ENCODE results near the gene HOXD9.
A peak's percentile ranks its signal among the peaks of the same experiment; 100 is the strongest.

HOXD9 gene

DNA sequence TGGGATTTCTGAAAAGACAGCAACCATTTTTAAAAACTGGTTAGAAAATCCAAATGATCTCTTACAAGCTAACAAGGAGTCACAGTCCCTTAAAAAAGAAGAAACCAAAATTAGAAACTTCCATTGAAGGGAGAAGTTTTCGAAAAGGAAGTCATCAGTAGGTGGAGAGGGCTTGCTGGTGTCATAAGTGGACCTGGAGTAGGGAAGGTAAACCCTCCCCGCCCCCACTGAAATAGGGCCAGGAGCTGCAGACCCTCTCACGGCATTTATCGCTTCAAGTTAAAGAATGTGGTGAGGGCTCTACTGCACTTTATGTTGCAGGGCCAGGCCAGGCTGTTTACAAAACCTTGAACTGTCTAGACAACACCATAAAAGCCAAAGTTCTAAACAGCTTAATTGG lies 12.6 kb upstream of the HOXD9 start:
- H3K27ac ChIP-seq (ENCODE audit: low read depth, low read length): no peak overlapping the region
- no peak overlapping the region for H3K9ac ChIP-seq (ENCODE audit: low read length in 5 of 5)
- peaks cover 0 to 33% (median 16%) of the 10 kb centered on the region in 5 donors for H3K4me1 ChIP-seq (ENCODE audit: control insufficient read depth in 5 of 5, insufficient read depth in 5 of 5, low read length in 5 of 5)

DNA sequence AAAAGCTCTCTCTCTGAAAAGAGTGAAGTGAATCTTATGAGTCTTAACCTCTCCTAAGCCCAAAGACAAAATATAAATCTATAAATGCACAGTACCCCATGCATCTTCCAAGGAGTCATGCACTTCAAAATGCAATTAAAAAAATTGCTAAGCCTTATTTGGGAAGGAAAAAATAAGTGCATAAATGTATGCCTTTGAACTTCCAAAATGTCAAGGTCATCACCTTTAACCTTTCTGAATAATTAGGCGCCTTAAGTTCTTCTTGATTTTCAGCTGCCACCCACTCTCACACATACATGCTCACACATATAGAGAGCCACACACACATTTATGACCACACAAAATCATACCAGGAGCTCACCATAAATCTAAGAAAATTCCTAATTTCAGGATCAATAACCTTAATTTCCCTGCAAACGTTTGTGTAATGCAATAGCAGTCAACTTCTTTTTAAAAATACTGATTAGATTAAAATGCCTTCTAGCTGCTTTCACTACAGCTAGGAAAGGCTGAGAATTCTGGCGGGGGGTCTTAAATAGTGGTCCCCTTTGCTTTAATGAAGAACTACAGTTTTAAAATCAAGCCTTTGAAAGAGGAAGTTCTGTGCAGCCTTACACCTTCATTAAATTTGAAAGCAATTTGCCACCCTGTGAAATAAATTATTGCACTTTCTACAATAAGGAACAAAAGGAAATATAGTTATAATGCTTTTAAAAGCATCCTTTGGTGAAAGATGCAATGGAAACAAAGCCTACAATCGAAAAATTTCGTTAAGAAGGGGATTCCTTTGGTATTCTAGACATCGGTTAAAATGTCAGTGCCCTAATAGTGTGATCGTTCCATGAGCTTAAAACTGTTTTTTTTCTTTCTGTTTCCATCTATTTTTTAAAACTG lies 11.9 kb upstream of the HOXD9 start:
- H3K4me3 ChIP-seq (ENCODE audit: low read depth in 1 of 5, low read length in 5 of 5): peak overlapping the region in 1 of 5 donors; percentile 22
- H3K9me3 ChIP-seq (ENCODE audit: control insufficient read depth in 5 of 5, low read length in 5 of 5): no peaks in the 10 kb centered on the region
- H3K27me3 ChIP-seq (ENCODE audit: control insufficient read depth in 5 of 5, insufficient read depth in 4 of 5, low read length in 5 of 5): peaks cover 73 to 89% (median 82%) of the 10 kb centered on the region in 5 donors
- H3K9ac ChIP-seq (ENCODE audit: low read length in 5 of 5): no peak overlapping the region
- no peaks in the 10 kb centered on the region for H3K36me3 ChIP-seq (ENCODE audit: control insufficient read depth in 5 of 5, insufficient read depth in 5 of 5, low read length in 5 of 5)
- no peak overlapping the region for H3K27ac ChIP-seq (ENCODE audit: low read depth, low read length)
- peaks cover 0 to 29% (median 16%) of the 10 kb centered on the region in 5 donors for H3K4me1 ChIP-seq (ENCODE audit: control insufficient read depth in 5 of 5, insufficient read depth in 5 of 5, low read length in 5 of 5)

More for the DNA sequence above, 12.6 kb upstream of the HOXD9 start:
- peaks cover 76 to 90% (median 85%) of the 10 kb centered on the region in 5 donors for H3K27me3 ChIP-seq (ENCODE audit: control insufficient read depth in 5 of 5, insufficient read depth in 4 of 5, low read length in 5 of 5)
- H3K4me3 ChIP-seq (ENCODE audit: low read depth in 1 of 5, low read length in 5 of 5): no peak overlapping the region
- H3K9me3 ChIP-seq (ENCODE audit: control insufficient read depth in 5 of 5, low read length in 5 of 5): no peaks in the 10 kb centered on the region
- no peaks in the 10 kb centered on the region for H3K36me3 ChIP-seq (ENCODE audit: control insufficient read depth in 5 of 5, insufficient read depth in 5 of 5, low read length in 5 of 5)

GRCh38 chr2:176111309-176111663 lies 11.2 kb upstream of the HOXD9 start:
- Histone ChIP-seq H3K9me3 (ENCODE audit: control insufficient read depth in 5 of 5, low read length in 5 of 5) (no peaks in the 10 kb centered on the region), H3K27me3 (ENCODE audit: control insufficient read depth in 5 of 5, insufficient read depth in 4 of 5, low read length in 5 of 5) (peaks cover 73 to 89% (median 82%) of the 10 kb centered on the region in 5 donors), H3K4me1 (ENCODE audit: control insufficient read depth in 5 of 5, insufficient read depth in 5 of 5, low read length in 5 of 5) (peaks cover 0 to 30% (median 16%) of the 10 kb centered on the region in 5 donors), H3K36me3 (ENCODE audit: control insufficient read depth in 5 of 5, insufficient read depth in 5 of 5, low read length in 5 of 5) (no peaks in the 10 kb centered on the region), H3K9ac (ENCODE audit: low read length in 5 of 5) (no peak overlapping the region), H3K27ac (ENCODE audit: low read depth, low read length) (no peak overlapping the region), H3K4me3 (ENCODE audit: low read depth in 1 of 5, low read length in 5 of 5) (peak overlapping the region in 1 of 5 donors; percentile 22)

GRCh38 chr2:176111846-176112374 lies 10.6 kb upstream of the HOXD9 start:
- no peak overlapping the region for H3K4me3 ChIP-seq (ENCODE audit: low read depth in 1 of 5, low read length in 5 of 5)
- peaks cover 73 to 89% (median 84%) of the 10 kb centered on the region in 5 donors for H3K27me3 ChIP-seq (ENCODE audit: control insufficient read depth in 5 of 5, insufficient read depth in 4 of 5, low read length in 5 of 5)
- H3K36me3 ChIP-seq (ENCODE audit: control insufficient read depth in 5 of 5, insufficient read depth in 5 of 5, low read length in 5 of 5): no peaks in the 10 kb centered on the region
- no peaks in the 10 kb centered on the region for H3K9me3 ChIP-seq (ENCODE audit: control insufficient read depth in 5 of 5, low read length in 5 of 5)
- no peak overlapping the region for H3K9ac ChIP-seq (ENCODE audit: low read length in 5 of 5)
- peaks cover 0 to 28% (median 15%) of the 10 kb centered on the region in 5 donors for H3K4me1 ChIP-seq (ENCODE audit: control insufficient read depth in 5 of 5, insufficient read depth in 5 of 5, low read length in 5 of 5)
- H3K27ac ChIP-seq (ENCODE audit: low read depth, low read length): no peak overlapping the region

- Histone ChIP-seq H3K4me3 (ENCODE audit: low read depth in 1 of 5, low read length in 5 of 5) (no peak overlapping the region), H3K27ac (ENCODE audit: low read depth, low read length) (no peak overlapping the region), H3K36me3 (ENCODE audit: control insufficient read depth in 5 of 5, insufficient read depth in 5 of 5, low read length in 5 of 5) (no peaks in the 10 kb centered on the region), H3K9me3 (ENCODE audit: control insufficient read depth in 5 of 5, low read length in 5 of 5) (no peaks in the 10 kb centered on the region), H3K9ac (ENCODE audit: low read length in 5 of 5) (no peak overlapping the region), H3K4me1 (ENCODE audit: control insufficient read depth in 5 of 5, insufficient read depth in 5 of 5, low read length in 5 of 5) (peaks cover 0 to 23% (median 14%) of the 10 kb centered on the region in 5 donors), H3K27me3 (ENCODE audit: control insufficient read depth in 5 of 5, insufficient read depth in 4 of 5, low read length in 5 of 5) (peaks cover 76 to 92% (median 87%) of the 10 kb centered on the region in 5 donors)
These were observed 9.9 kb upstream of the HOXD9 start for GRCh38 chr2:176112375-176113302.

DNA sequence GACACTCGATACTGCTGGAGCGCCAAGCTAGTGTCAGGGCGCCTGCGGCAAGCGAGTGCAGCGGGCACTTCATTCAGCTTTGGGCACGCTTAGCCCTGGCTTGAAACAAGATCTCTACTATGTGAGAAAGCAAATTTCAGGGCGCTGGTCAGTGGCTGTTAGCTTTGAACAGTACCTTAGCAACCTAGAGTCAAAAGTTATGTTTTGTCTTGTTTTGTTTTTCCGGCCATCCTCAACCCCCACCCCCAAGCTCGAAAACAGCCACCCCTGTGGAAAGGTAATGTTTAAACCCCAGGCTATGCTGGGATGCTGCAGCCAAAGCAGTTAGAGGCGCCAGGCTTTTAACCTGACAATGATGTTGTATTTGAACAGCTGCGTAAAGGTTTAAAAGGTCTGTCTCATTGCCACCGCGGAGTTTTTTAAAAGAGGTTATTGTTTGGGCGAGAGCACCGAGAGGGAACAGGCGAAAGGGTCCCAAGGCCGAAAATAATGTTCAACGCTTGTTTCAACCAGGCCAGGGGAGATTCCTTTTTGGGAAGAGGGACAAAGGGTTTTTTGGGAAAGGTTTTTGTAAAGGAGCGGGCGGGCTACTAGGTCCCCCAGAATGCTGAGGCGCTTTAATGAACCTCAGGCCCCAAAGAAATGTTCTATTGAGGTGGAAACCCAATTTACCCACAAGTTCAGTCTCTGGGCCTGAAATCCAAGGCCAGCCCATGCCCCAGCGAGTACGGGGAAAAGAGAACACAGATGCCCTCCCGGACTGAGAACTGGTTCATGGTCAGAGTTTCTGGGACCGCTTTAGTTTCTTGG lies 8.2 kb upstream of the HOXD9 start:
- Histone ChIP-seq H3K9ac (ENCODE audit: low read length in 5 of 5) (no peak overlapping the region), H3K4me3 (ENCODE audit: low read depth in 1 of 5, low read length in 5 of 5) (no peak overlapping the region), H3K27ac (ENCODE audit: low read depth, low read length) (no peak overlapping the region), H3K4me1 (ENCODE audit: control insufficient read depth in 5 of 5, insufficient read depth in 5 of 5, low read length in 5 of 5) (peaks cover 0 to 17% (median 9%) of the 10 kb centered on the region in 5 donors), H3K27me3 (ENCODE audit: control insufficient read depth in 5 of 5, insufficient read depth in 4 of 5, low read length in 5 of 5) (peaks cover 75 to 96% (median 88%) of the 10 kb centered on the region in 5 donors), H3K9me3 (ENCODE audit: control insufficient read depth in 5 of 5, low read length in 5 of 5) (no peaks in the 10 kb centered on the region), H3K36me3 (ENCODE audit: control insufficient read depth in 5 of 5, insufficient read depth in 5 of 5, low read length in 5 of 5) (no peaks in the 10 kb centered on the region)

DNA sequence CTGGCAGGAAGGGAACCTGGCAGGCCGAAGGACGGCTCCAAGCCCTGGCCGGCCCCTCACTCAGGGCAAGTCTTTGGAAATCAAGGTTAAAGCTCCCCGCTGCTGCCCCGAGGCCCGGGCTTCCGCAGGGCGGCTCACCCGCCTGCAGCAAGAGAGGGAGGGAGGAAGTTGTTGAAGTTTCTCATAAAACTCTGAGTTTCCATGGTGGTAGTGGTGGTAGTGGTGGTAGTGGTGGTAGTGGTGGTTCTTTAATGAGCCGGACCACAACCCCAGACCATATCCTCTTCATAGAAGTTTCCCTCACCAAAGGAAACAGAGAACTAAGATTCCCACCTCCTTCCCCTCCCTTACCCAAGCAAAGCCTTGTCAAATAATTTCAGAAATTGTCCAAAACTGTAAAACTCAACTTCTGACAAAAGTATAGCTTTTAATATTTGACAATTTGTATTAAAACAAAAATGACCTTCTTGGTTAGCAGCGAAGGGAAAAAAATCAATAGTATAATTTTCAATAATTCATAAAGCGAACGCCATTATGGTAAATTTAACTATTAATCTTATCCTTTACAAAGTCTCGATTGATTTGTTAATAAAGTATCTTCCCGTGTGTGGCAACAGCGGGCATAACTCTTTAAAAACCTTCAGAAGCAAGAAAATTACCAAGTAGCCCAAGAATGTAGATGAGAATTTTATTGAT lies 7.4 kb upstream of the HOXD9 start:
- Histone ChIP-seq H3K27me3 (ENCODE audit: control insufficient read depth in 5 of 5, insufficient read depth in 4 of 5, low read length in 5 of 5) (peaks cover 75 to 96% (median 88%) of the 10 kb centered on the region in 5 donors), H3K9ac (ENCODE audit: low read length in 5 of 5) (no peak overlapping the region), H3K9me3 (ENCODE audit: control insufficient read depth in 5 of 5, low read length in 5 of 5) (no peaks in the 10 kb centered on the region), H3K4me1 (ENCODE audit: control insufficient read depth in 5 of 5, insufficient read depth in 5 of 5, low read length in 5 of 5) (peaks cover 0 to 17% (median 9%) of the 10 kb centered on the region in 5 donors), H3K27ac (ENCODE audit: low read depth, low read length) (no peak overlapping the region), H3K36me3 (ENCODE audit: control insufficient read depth in 5 of 5, insufficient read depth in 5 of 5, low read length in 5 of 5) (no peaks in the 10 kb centered on the region), H3K4me3 (ENCODE audit: low read depth in 1 of 5, low read length in 5 of 5) (no peak overlapping the region)

DNA sequence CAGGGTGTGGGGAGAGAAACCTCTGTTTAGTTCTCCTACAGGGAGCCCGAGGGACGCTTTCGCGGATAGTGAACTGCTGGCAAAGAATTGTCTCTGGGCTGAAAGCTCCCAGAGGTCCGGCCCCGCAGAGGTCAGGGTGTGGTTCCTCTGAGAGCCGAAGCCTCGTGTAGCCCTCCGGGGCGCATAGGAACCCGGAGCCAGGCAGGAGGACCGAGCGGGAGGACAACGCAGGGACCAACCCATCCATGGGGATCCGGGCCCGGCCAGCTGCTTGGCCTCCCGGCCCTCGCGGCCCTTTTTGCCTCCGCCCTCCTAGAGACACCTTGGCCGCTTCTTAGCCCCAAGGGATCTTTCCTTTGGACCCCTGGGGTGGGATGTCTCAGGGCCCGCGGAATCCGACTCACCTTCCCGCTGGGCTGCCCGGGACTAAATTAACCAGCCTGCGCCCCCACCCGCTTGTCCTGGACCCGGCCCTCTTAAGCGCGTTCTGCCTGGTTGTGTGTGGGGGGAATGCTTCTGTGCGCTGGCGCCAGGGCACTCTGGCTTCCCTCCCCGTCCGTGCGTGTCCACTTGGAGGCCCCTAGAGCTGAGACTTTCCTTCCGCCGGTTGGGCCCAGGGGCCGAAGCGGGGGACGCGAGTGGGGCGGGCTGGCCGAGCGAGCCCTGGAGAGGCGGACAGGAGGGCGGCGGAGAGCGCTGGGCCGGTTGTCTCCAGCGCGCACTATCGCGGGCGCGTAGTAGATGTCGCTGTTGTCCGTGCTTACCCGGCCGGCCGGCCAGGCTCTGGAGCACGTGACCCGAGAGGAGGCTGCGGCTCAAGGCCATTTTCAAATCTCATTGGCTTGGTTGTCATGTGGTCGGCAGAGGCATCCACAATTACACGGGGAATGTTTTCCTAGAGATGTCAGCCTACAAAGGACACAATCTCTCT lies 6.4 kb upstream of the HOXD9 start, which contains the start of gene HOXD10:
Gene HOXD10 (plus strand): TSS at position 896 of the 931 bp plus-strand sequence. CDS start 56 bp downstream, outside the sequence.
- no peaks in the 10 kb centered on the region for H3K9me3 ChIP-seq (ENCODE audit: control insufficient read depth in 5 of 5, low read length in 5 of 5)
- H3K27me3 ChIP-seq (ENCODE audit: control insufficient read depth in 5 of 5, insufficient read depth in 4 of 5, low read length in 5 of 5): peaks cover 76 to 96% (median 88%) of the 10 kb centered on the region in 5 donors
- peak within 1 kb of the TSS in 3 of 5 donors; percentile 32 to 48 (median 45) for H3K4me3 ChIP-seq (ENCODE audit: low read depth in 1 of 5, low read length in 5 of 5)
- no peaks in the 10 kb centered on the region for H3K36me3 ChIP-seq (ENCODE audit: control insufficient read depth in 5 of 5, insufficient read depth in 5 of 5, low read length in 5 of 5)
- peaks cover 0 to 16% (median 9%) of the 10 kb centered on the region in 5 donors for H3K4me1 ChIP-seq (ENCODE audit: control insufficient read depth in 5 of 5, insufficient read depth in 5 of 5, low read length in 5 of 5)
- H3K9ac ChIP-seq (ENCODE audit: low read length in 5 of 5): no peak within 1 kb of the TSS
- H3K27ac ChIP-seq (ENCODE audit: low read depth, low read length): no peak within 1 kb of the TSS
